GM12878 (cell line): ENCODE data around the gene SHROOM3. TPM values are rescaled to one million over a fixed set of nuclear protein-coding genes. Genes with fewer than 3 reads are reported as not detected.

Experiments
- ATAC-seq: fragments of 200-7000 bp; cut with Tn5 transposase; 3 replicates; pipeline ENCODE4 v1.9.1; 2020; ENCODE audit warnings: mild to moderate bottlenecking, moderate library complexity
- BruUV-seq: library from RNA; stranded (reverse); fragments of 400-500 nt; replicated peaks from 2 replicates; lab custom pipeline; 2021; lab: Mats Ljungman, UMichigan
- CTCF ChIA-PET: fragments of 300-600 bp; sonication (Branson Sonifier 250); formaldehyde crosslinking; extraction: SDS; loops from one replicate; lab custom pipeline; 2021; ENCODE audit warnings: inconsistent platforms; lab: Yijun Ruan, JAX
- POLR2A ChIA-PET: fragments of 350-600 bp; formaldehyde crosslinking; extraction: SDS; loops from one replicate; lab custom pipeline; 2021; ENCODE audit warnings: inconsistent platforms; lab: Charles Lee
- RAD21 ChIA-PET: fragments of 300-600 bp; sonication (Branson Sonifier 250); formaldehyde crosslinking; loops from one replicate; lab custom pipeline; 2023; ENCODE audit warnings: antibody characterized with exemption; ENCODE audit not compliant: unreplicated experiment; lab: Charles Lee
- SMC1A ChIA-PET: fragments of 300-600 bp; sonication (Branson Sonifier 250); formaldehyde crosslinking; loops from one replicate; lab custom pipeline; 2023; ENCODE audit not compliant: unreplicated experiment, uncharacterized antibody; lab: Charles Lee
- DNase-seq: peaks from one replicate; pipeline ENCODE4 v3.0.0-alpha.2; 2011; ENCODE audit warnings: low read depth, low spot score
- FAIRE-seq: peaks from 3 replicates; lab custom pipeline; 2011; peaks lifted over from hg19 to GRCh38; lab: Jason Lieb, UNC
- H2AFZ ChIP-seq: 2 replicates; pipeline ENCODE4 v1.6.0; 2011; ENCODE audit warnings: low read depth, low read length, control low read depth; ENCODE audit not compliant: control insufficient read depth
- H3K27ac ChIP-seq: 2 replicates; pipeline ENCODE4 v1.5.1; 2011; ENCODE audit warnings: control low read depth; ENCODE audit not compliant: control insufficient read depth, insufficient read depth
- H3K27me3 ChIP-seq, 2 experiments: replicated peaks in 1 of 2; 2 replicates each; pipeline versions ENCODE4 v1.6.0 to v1.6.1; 2011; ENCODE audit warnings: low read length in 1 of 2; ENCODE audit not compliant: control insufficient read depth in 2 of 2, insufficient read depth in 2 of 2
- H3K36me3 ChIP-seq, 2 experiments: 2 replicates each; pipeline ENCODE4 v1.5.1; 2011; ENCODE audit warnings: low read length in 1 of 2; ENCODE audit not compliant: control insufficient read depth in 2 of 2, insufficient read depth in 2 of 2
- H3K4me1 ChIP-seq: 2 replicates; pipeline ENCODE4 v1.6.1; 2011; ENCODE audit warnings: mild to moderate bottlenecking, low read length, moderate library complexity, mixed read lengths; ENCODE audit not compliant: control insufficient read depth, insufficient read depth
- H3K4me2 ChIP-seq: 2 replicates; pipeline ENCODE4 v1.6.0; 2011; ENCODE audit warnings: control low read depth; ENCODE audit not compliant: control insufficient read depth, insufficient read depth
- H3K4me3 ChIP-seq: fragments of 200-600 bp; sonication (generic); 2 replicates; pipeline ENCODE4 v1.5.1; 2016
- H3K79me2 ChIP-seq: 2 replicates; pipeline ENCODE4 v1.6.0; 2011; ENCODE audit warnings: low read length; ENCODE audit not compliant: control insufficient read depth, insufficient read depth
- H3K9ac ChIP-seq: 2 replicates; pipeline ENCODE4 v1.8.0; 2011; ENCODE audit warnings: low read length, control low read depth, mixed read lengths; ENCODE audit not compliant: control insufficient read depth, insufficient read depth
- H3K9me3 ChIP-seq: replicated peaks from 3 replicates; pipeline ENCODE4 v1.5.1; 2011; ENCODE audit warnings: mild to moderate bottlenecking, low read length; ENCODE audit not compliant: control insufficient read depth, insufficient read depth
- H4K20me1 ChIP-seq: 2 replicates; pipeline ENCODE4 v1.6.0; 2011; ENCODE audit not compliant: control insufficient read depth, insufficient read depth
- BCL11A ChIP-seq: IDR thresholded peaks from 2 replicates; pipeline ENCODE4 v1.6.1; 2011; ENCODE audit warnings: low read depth, low read length
- BMI1 ChIP-seq: fragments of 450-650 bp; IDR thresholded peaks from 2 replicates; pipeline ENCODE4 v1.6.1; 2016; ENCODE audit warnings: mild to moderate bottlenecking, moderate library complexity, borderline replicate concordance
- CTCF ChIP-seq, 3 experiments: IDR thresholded peaks in 2 of 3; conservative IDR thresholded peaks in 1 of 3; 2 replicates each; pipeline ENCODE4 v1.5.1; 2011; ENCODE audit warnings: low read depth in 3 of 3, low read length in 3 of 3, mild to moderate bottlenecking in 3 of 3, control low read depth in 2 of 3, moderate library complexity in 2 of 3, inconsistent platforms in 1 of 3, mixed read lengths in 1 of 3; ENCODE audit not compliant: control insufficient read depth in 2 of 3, insufficient read depth in 1 of 3; ENCODE audit errors: extremely low read depth in 1 of 3
- FOS ChIP-seq: IDR thresholded peaks from 3 replicates; pipeline ENCODE4 v1.6.1; 2011; ENCODE audit warnings: borderline replicate concordance; ENCODE audit not compliant: insufficient read length; ENCODE audit errors: extremely low read depth
- FOXM1 ChIP-seq: IDR thresholded peaks from 2 replicates; pipeline ENCODE4 v1.6.1; 2012; ENCODE audit warnings: low read depth, mild to moderate bottlenecking, inconsistent platforms, low read length, moderate library complexity
- HDGF ChIP-seq: fragments of 450-650 bp; IDR thresholded peaks from 2 replicates; pipeline ENCODE4 v1.6.1; 2016; ENCODE audit warnings: antibody characterized with exemption
- MEF2A ChIP-seq: IDR thresholded peaks from 2 replicates; pipeline ENCODE4 v1.6.1; 2011; ENCODE audit warnings: low read depth, mild to moderate bottlenecking, low read length, moderate library complexity; ENCODE audit not compliant: insufficient read depth
- MLLT1 ChIP-seq: fragments of 450-650 bp; IDR thresholded peaks from 2 replicates; pipeline ENCODE4 v1.6.1; 2016; ENCODE audit warnings: mild to moderate bottlenecking
- MXI1 ChIP-seq: fragments of 150-350 bp; IDR thresholded peaks from 2 replicates; pipeline ENCODE4 v1.6.1; 2011; ENCODE audit warnings: low read depth, mild to moderate bottlenecking, inconsistent platforms, low read length, improper control_type of control experiment
- NKRF ChIP-seq: fragments of 450-650 bp; conservative IDR thresholded peaks from 2 replicates; pipeline ENCODE4 v1.6.1; 2017; ENCODE audit warnings: mild to moderate bottlenecking, moderate library complexity
- PAX8 ChIP-seq: fragments of 450-650 bp; IDR thresholded peaks from 2 replicates; pipeline ENCODE4 v1.6.1; 2017; ENCODE audit warnings: mild to moderate bottlenecking, moderate library complexity
- RCOR1 ChIP-seq: conservative IDR thresholded peaks from 2 replicates; pipeline ENCODE4 v1.6.1; 2012; ENCODE audit warnings: low read depth, low read length, improper control_type of control experiment
- STAT3 ChIP-seq: IDR thresholded peaks from 2 replicates; pipeline ENCODE4 v1.6.1; 2011; ENCODE audit warnings: low read depth, low read length, improper control_type of control experiment
- WGBS: methylation state at CpG from one replicate; pipeline ENCODE4 v1.1.6; 2016; ENCODE audit warnings: low lambda C conversion rate; ENCODE audit not compliant: insufficient replicate concordance, insufficient coverage; ENCODE audit errors: missing lambda C conversion rate; 5-methylcytosine and 5-hydroxymethylcytosine counted together
- in situ Hi-C: fragments of 300-500 bp; cut with MboI; formaldehyde crosslinking; loops from 9 replicates; pipeline ENCODE4 v1.14.3; 2018; ENCODE audit warnings: mixed read lengths
- intact Hi-C: fragments of 100-400 bp; cut with micrococcal nuclease; formaldehyde crosslinking; loops from one replicate; pipeline ENCODE4 v1.14.2; 2022; ENCODE audit not compliant: unreplicated experiment
- polyA plus RNA-seq, 11 experiments: library from polyadenylated mRNA; depleted of rRNA in 4 of 11; unstranded in 6 of 11; stranded (reverse) in 5 of 11; fragments of >200 nt; fragmentation: Nextera tagmentation in 4 of 11; fragmentation: Illumina TruSeq in 1 of 11; extraction: Ambion mirVana in 4 of 11; extraction: Trizol in 1 of 11; gene quantifications; 1 replicate in 1 of 11; 2 replicates in 10 of 11; pipeline versions ENCODE4 v1.2.1 to v1.2.3, GENCODE V29; 2011 to 2016; ENCODE audit warnings: inconsistent platforms in 2 of 11, missing spikeins in 2 of 11, low read depth in 1 of 11
- total RNA-seq, 4 experiments: library from RNA; depleted of rRNA in 3 of 4; stranded (reverse); fragments of >200 nt in 3 of 4; fragmentation: Illumina TruSeq in 1 of 4; extraction: Trizol in 1 of 4; gene quantifications; 2 replicates each; pipeline versions ENCODE4 v1.2.1 to v1.2.3, GENCODE V29; 2013 to 2021

Gene SHROOM3
- total and polyA plus RNA-seq, 10 of the 15 experiments (the other 5 are each of a cell fraction or from before 2014, with no cell fraction given), result under 0.01 to 0.29 (median 0.08) TPM; not detected in 1

- H3K9me3 ChIP-seq, result no peaks in the 10 kb centered on the region; the same call in 1 of the 3 replicates
- peak overlapping the region; percentile 31; the same call in 1 of the 2 replicates for H3K4me2 ChIP-seq
- no peak for TF ChIP-seq BCL11A
- TF ChIP-seq MEF2A, result no peak
- no peak for TF ChIP-seq FOXM1
- no peak for TF ChIP-seq STAT3
- no peak for TF ChIP-seq HDGF
- TF ChIP-seq MLLT1, result no peak
- no peak for TF ChIP-seq RCOR1
- no peak for TF ChIP-seq PAX8
- TF ChIP-seq NKRF, result no peak
- no peak for TF ChIP-seq FOS
- no peak for TF ChIP-seq BMI1
- no peak for TF ChIP-seq CTCF (IDR thresholded peaks at IDR 0.05 in 2 of 3, conservative IDR thresholded peaks at IDR 0.05 in 1 of 3; ENCODE audit: control insufficient read depth in 2 of 3, extremely low read depth in 1 of 3, insufficient read depth in 1 of 3, low read depth in 3 of 3, low read length in 3 of 3)
- no peak for TF ChIP-seq MXI1
- no peak for DNase-seq
- intact Hi-C loops (no loop called here), in situ Hi-C loops (no loop called here)
- no peak overlapping the region for H2AFZ ChIP-seq
- no TSS peak for BruUV-seq
- no peak overlapping the region for H3K4me3 ChIP-seq
- 61% methylated on average over 3 of the region's 3 CpGs for WGBS
- SMC1A ChIA-PET, result interaction anchor here (0.7 to 0.9 kb wide), 2 partner anchors 514 to 581 kb away, joined by 3 read pairs; no protein-coding TSS in a partner anchor
- peaks cover 16% of the 10 kb centered on the region for H3K4me1 ChIP-seq
- H3K27ac ChIP-seq, result no peak overlapping the region
- no peak overlapping the region for H3K9ac ChIP-seq
- ATAC-seq, result no peak
- RAD21 ChIA-PET, result no interaction called here
- FAIRE-seq, result no peak
- no peaks in the 10 kb centered on the region for H3K79me2 ChIP-seq
- H3K36me3 ChIP-seq, result no peaks in the 10 kb centered on the region
- CTCF ChIA-PET, result interaction anchor here (0.8 to 1.7 kb wide), 10 partner anchors 10 to 789 kb away, joined by 3 to 9 read pairs (median 3); no protein-coding TSS in a partner anchor
- no peaks in the 10 kb centered on the region; a peak in 1 of 4 replicates for H3K27me3 ChIP-seq
- no peaks in the 10 kb centered on the region for H4K20me1 ChIP-seq
- POLR2A ChIA-PET, result interaction anchor here (0.5 to 0.6 kb wide), 2 partner anchors 235 to 728 kb away, joined by 3 to 4 read pairs; no protein-coding TSS in a partner anchor
Measured at GRCh38 chr4:76760193-76760592, 325.2 kb downstream of the SHROOM3 start.
